ENCODE measurements around the gene TDRD12. TPM values are rescaled to one million over a fixed set of nuclear protein-coding genes. Genes with fewer than 3 reads are reported as not detected.
"Not testable (repeated sequence)": the region's sequence is repeated elsewhere in the genome, so short reads cannot be mapped to it uniquely, and the experiment has no call there.

Gene TDRD12
- total RNA-seq, 1 donor from 2014 or later: 0.74 TPM

GRCh38 chr19:32695506-32695905 is 24.1 kb upstream of the TDRD12 start:
- H3K27me3 ChIP-seq; H3K4me3 ChIP-seq; H3K9me3 ChIP-seq; DNase-seq (ENCODE audit: extremely low spot score in 2 of 2); H3K27ac ChIP-seq: not testable (repeated sequence)
- intact Hi-C loops (cut with DNase I): loop anchor here (5.0 kb wide), 1 partner anchor 792 kb away; no protein-coding TSS in a partner anchor
- Histone ChIP-seq H3K4me1 (peaks cover 50% of the 10 kb centered on the region), H3K36me3 (peaks cover 0 to 21% of the 10 kb centered on the region in 2 donors)

GRCh38 chr19:32696771-32697170 is 22.8 kb upstream of the TDRD12 start:
- intact Hi-C loops (cut with DNase I): loop anchor here (5.0 kb wide), 1 partner anchor 791 kb away; no protein-coding TSS in a partner anchor
- H3K4me3 ChIP-seq; H3K27ac ChIP-seq; H3K27me3 ChIP-seq; DNase-seq (ENCODE audit: extremely low spot score in 2 of 2); H3K9me3 ChIP-seq: not testable (repeated sequence)
- H3K4me1 ChIP-seq: peaks cover 40% of the 10 kb centered on the region
- H3K36me3 ChIP-seq: peaks cover 0 to 22% of the 10 kb centered on the region in 2 donors

- H3K27ac ChIP-seq; H3K9me3 ChIP-seq; H3K27me3 ChIP-seq; DNase-seq (ENCODE audit: extremely low spot score in 2 of 2); H3K4me3 ChIP-seq; intact Hi-C loops (cut with DNase I): not testable (repeated sequence)
- Histone ChIP-seq H3K36me3 (peaks cover 0 to 29% of the 10 kb centered on the region in 2 donors), H3K4me1 (peaks cover 14% of the 10 kb centered on the region)
Measured at GRCh38 chr19:32700129-32700528, 19.4 kb upstream of the TDRD12 start.

- Histone ChIP-seq H3K9me3 (peaks cover 8% of the 10 kb centered on the region), H3K27ac (no peak overlapping the region), H3K4me3 (no peak overlapping the region), H3K4me1 (no peaks in the 10 kb centered on the region), H3K36me3 (peaks cover 0 to 29% of the 10 kb centered on the region in 2 donors), H3K27me3 (no peaks in the 10 kb centered on the region)
- no peak for TF ChIP-seq POLR2AphosphoS5 (IDR thresholded peaks at IDR 0.05; ENCODE audit: insufficient read depth in 1 of 2, low read depth in 1 of 2)
- TF ChIP-seq POLR2A (IDR thresholded peaks at IDR 0.05): no peak
- TF ChIP-seq CTCF (IDR thresholded peaks at IDR 0.05): no peak
- DNase-seq (ENCODE audit: extremely low spot score in 2 of 2): no peak
- intact Hi-C loops (cut with DNase I): no loop called here
Measured at GRCh38 chr19:32702010-32702409, 17.6 kb upstream of the TDRD12 start.

- H3K4me1 ChIP-seq; DNase-seq (ENCODE audit: extremely low spot score in 2 of 2); H3K4me3 ChIP-seq; H3K27me3 ChIP-seq; H3K27ac ChIP-seq; intact Hi-C loops (cut with DNase I); H3K9me3 ChIP-seq: not testable (repeated sequence)
- H3K36me3 ChIP-seq: peaks cover 0 to 19% of the 10 kb centered on the region in 2 donors
Measured at GRCh38 chr19:32704006-32704405, 15.6 kb upstream of the TDRD12 start.

GRCh38 chr19:32708457-32708856 is 11.1 kb upstream of the TDRD12 start:
- no peaks in the 10 kb centered on the region for H3K4me1 ChIP-seq
- intact Hi-C loops (cut with DNase I): no loop called here
- H3K4me3 ChIP-seq: no peak overlapping the region
- H3K36me3 ChIP-seq: peaks cover 0 to 26% of the 10 kb centered on the region in 2 donors
- H3K27ac ChIP-seq: no peak overlapping the region
- H3K27me3 ChIP-seq: no peaks in the 10 kb centered on the region
- peaks cover 8% of the 10 kb centered on the region for H3K9me3 ChIP-seq
- no peak for DNase-seq (ENCODE audit: extremely low spot score in 2 of 2)
- TF ChIP-seq POLR2AphosphoS5 (IDR thresholded peaks at IDR 0.05; ENCODE audit: insufficient read depth in 1 of 2, low read depth in 1 of 2) (no peak), POLR2A (IDR thresholded peaks at IDR 0.05) (no peak), CTCF (IDR thresholded peaks at IDR 0.05) (no peak)

- intact Hi-C loops (cut with DNase I): no loop called here
- no peak for DNase-seq (ENCODE audit: extremely low spot score in 2 of 2)
- H3K36me3 ChIP-seq: peaks cover 0 to 25% of the 10 kb centered on the region in 2 donors
Measured at GRCh38 chr19:32709032-32709431, 10.5 kb upstream of the TDRD12 start.

More at GRCh38 chr19:32709032-32709431, 10.5 kb upstream of the TDRD12 start:
- no peaks in the 10 kb centered on the region for H3K4me1 ChIP-seq
- H3K27ac ChIP-seq: no peak overlapping the region
- H3K4me3 ChIP-seq: no peak overlapping the region
- peaks cover 3% of the 10 kb centered on the region for H3K9me3 ChIP-seq
- no peaks in the 10 kb centered on the region for H3K27me3 ChIP-seq
- no peak for TF ChIP-seq CTCF (IDR thresholded peaks at IDR 0.05)
- TF ChIP-seq POLR2AphosphoS5 (IDR thresholded peaks at IDR 0.05; ENCODE audit: insufficient read depth in 1 of 2, low read depth in 1 of 2): no peak
- TF ChIP-seq POLR2A (IDR thresholded peaks at IDR 0.05): no peak
